Renal cortex interstitium (tissue), 11 donors: Measurements from ENCODE around the gene C4orf51. TPM values are rescaled to one million over a fixed set of nuclear protein-coding genes. Genes with fewer than 3 reads are reported as not detected.

ENCODE experiments used
- DNase-seq, 11 donors: peaks; one replicate each; pipeline ENCODE4 v3.0.0-alpha.2; 2013; ENCODE audit warnings: low read depth in 9 of 11, low spot score in 4 of 11; ENCODE audit errors: extremely low read depth in 1 of 11
- polyA plus RNA-seq, 3 donors: library from polyadenylated mRNA; unstranded; fragments of 120-200 nt; gene quantifications; one replicate each; pipeline ENCODE4 v1.2.1, GENCODE V29; 2013; ENCODE audit not compliant: insufficient read length in 3 of 3

Gene C4orf51
- polyA plus RNA-seq, 3 donors = not detected

DNA sequence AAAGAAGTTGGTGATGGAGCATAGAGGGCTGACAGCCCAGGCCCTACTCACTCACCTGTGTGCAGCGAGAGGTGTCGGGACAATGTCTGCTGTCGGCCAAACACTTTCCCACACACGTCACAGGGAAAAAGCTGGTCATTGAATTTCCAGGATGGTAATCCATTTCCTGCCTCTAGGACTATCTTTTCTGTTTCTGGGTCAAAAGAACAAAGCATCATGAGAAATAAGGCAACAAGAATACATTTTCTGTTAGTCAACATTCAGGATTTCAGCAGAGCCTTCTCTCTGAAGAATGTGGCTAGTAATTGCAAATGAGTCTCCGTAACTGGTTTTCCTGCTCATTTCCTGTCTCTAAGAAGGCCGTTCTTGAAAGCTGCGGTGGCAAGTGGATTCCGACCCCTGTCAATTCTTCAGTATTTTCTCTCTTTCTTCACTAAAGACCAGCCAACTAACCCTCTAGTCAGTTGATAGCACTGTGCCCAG, 99.4 kb downstream of the C4orf51 start:
- DNase-seq = no peak

DNA sequence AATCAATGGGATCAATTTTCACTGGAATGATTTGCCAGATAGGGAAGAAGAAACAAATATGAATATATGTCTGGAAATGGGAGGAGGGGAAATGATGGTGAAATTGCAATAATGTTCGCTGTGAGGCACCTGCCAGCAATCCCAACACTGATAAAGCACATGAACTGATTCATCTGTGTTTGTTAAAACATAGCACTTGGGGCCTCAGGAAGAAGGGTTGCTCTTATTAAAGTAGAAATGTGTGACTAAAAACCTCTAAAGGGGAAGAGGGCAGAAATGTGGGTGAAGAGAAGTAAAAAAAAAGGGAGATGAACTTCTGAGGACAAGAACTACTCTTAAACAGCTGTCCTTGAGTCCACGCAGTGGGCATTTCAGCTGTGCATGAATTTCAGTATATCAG, 101.4 kb downstream of the C4orf51 start:
- DNase-seq = no peak

Other genes with a start within 250 kb of the C4orf51 start
- gene SMAD1, start 198.3 kb upstream of the C4orf51 start, polyA plus RNA-seq = 10 to 100 TPM; 57.8 to 63.0 (median 61.3) TPM
- gene MMAA, start 60.8 kb upstream of the C4orf51 start, polyA plus RNA-seq = 10 to 100 TPM; 11.6 to 13.3 (median 12.9) TPM